SH-SY5Y (cell line): ENCODE results near the gene LRRC70.

Source experiments
- GATA2 ChIP-seq: IDR thresholded peaks from 2 replicates; pipeline ENCODE4 v1.6.1; 2011; ENCODE audit warnings: mild to moderate bottlenecking, low read depth, low read length
- GATA3 ChIP-seq: IDR thresholded peaks from 2 replicates; pipeline ENCODE4 v1.6.1; 2011; ENCODE audit warnings: low read depth, mild to moderate bottlenecking, low read length, moderate library complexity

DNA sequence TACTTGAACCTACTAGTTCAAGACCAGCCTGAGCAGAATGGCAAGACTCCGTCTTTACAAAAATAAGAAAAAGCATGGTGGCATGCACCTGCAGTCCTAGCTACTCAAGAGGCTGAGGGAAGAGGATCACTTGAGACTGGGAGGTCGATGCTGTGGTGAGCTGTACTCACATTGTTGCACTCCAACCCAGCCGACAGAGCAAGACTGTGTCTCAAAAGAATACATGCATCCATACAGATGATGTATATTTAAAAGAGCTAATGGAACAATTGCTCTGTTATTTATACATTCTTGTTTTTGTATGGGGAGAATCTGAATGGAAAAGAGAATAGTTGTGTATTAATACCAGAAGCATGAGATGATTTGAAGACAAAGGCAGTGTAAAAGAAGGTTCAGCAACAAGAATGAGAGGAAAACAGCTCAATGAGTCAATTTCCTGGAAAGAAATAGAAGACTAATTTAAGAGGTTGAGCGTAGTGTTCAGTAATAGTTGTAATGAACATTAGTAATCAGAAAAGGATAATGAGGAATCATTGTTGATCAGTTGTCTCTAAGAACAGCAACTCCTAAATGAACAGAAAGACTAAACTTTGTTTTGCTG lies 1.9 kb upstream of the LRRC70 start:
- TF ChIP-seq GATA3 (no peak), GATA2 (no peak)
